DMS79 treated with DMSO at 0.1 percent for 48 hours (cell line): ENCODE data around the gene XPOT.
"Not testable (repeated sequence)": the region's sequence is repeated elsewhere in the genome, so short reads cannot be mapped to it uniquely, and the experiment has no call there.

Source experiments
- DNase-seq: peaks from one replicate; lab custom pipeline; 2025; lab: John Stamatoyannopoulos, UW

XPOT gene

GRCh38 chr12:64403707-64404469 is at the start of gene XPOT:
TSS of gene XPOT (plus strand) at chr12:64404392. CDS start at chr12:64410036, 5,644 bp downstream.
- DNase-seq = peak; percentile 59

GRCh38 chr12:64356209-64356608 is 48.0 kb upstream of the XPOT start:
- DNase-seq = not testable (repeated sequence)

GRCh38 chr12:64361173-64361572 is 43.0 kb upstream of the XPOT start:
- DNase-seq = not testable (repeated sequence)

GRCh38 chr12:64362721-64363305 is 41.4 kb upstream of the XPOT start:
- DNase-seq = no peak

GRCh38 chr12:64383675-64384074 is 20.5 kb upstream of the XPOT start:
- DNase-seq = no peak

GRCh38 chr12:64385019-64385418 is 19.2 kb upstream of the XPOT start:
- DNase-seq = no peak

- DNase-seq = no peak
Observed at GRCh38 chr12:64385468-64385867, 18.7 kb upstream of the XPOT start.

- DNase-seq = peak; percentile 13
Observed at GRCh38 chr12:64387197-64387816, 16.9 kb upstream of the XPOT start.

- peak; percentile 88 for DNase-seq
Observed at GRCh38 chr12:64389154-64389553, 15.0 kb upstream of the XPOT start.

- peak; percentile 30 for DNase-seq
Observed at GRCh38 chr12:64390275-64390851, 13.8 kb upstream of the XPOT start, which contains the start of gene C12orf56. TSS of gene C12orf56 (minus strand) at chr12:64390758. CDS start at chr12:64390565, 193 bp downstream.

GRCh38 chr12:64392221-64392620 is 12.0 kb upstream of the XPOT start:
- no peak for DNase-seq

GRCh38 chr12:64395739-64396138 is 8.5 kb upstream of the XPOT start:
- DNase-seq = no peak

- no peak for DNase-seq
Observed at GRCh38 chr12:64400041-64400440, 4.2 kb upstream of the XPOT start.

- DNase-seq = no peak
Observed at GRCh38 chr12:64402181-64402580, 2.0 kb upstream of the XPOT start.

GRCh38 chr12:64404470-64405256 is 471 bp downstream of the XPOT start:
- no peak for DNase-seq

GRCh38 chr12:64407342-64408223 is 3.4 kb downstream of the XPOT start:
- DNase-seq = no peak

- DNase-seq = no peak
Observed at GRCh38 chr12:64411427-64411826, 7.2 kb downstream of the XPOT start.

- no peak for DNase-seq
Observed at GRCh38 chr12:64412459-64412858, 8.3 kb downstream of the XPOT start.

GRCh38 chr12:64413884-64414283 is 9.7 kb downstream of the XPOT start:
- no peak for DNase-seq

GRCh38 chr12:64418209-64418608 is 14.0 kb downstream of the XPOT start:
- no peak for DNase-seq

GRCh38 chr12:64419696-64420095 is 15.5 kb downstream of the XPOT start:
- no peak for DNase-seq
